HL-60 (cell line): ENCODE data around the gene SH3BP4.

Experiments used
- CTCF ChIP-seq: IDR thresholded peaks from one replicate; pipeline ENCODE4 v1.5.1; 2011; ENCODE audit warnings: low read length, control low read depth, inconsistent platforms; ENCODE audit not compliant: insufficient read depth
- REST ChIP-seq: IDR thresholded peaks from 2 replicates; pipeline ENCODE4 v1.6.1; 2012; ENCODE audit warnings: low read depth; ENCODE audit not compliant: insufficient replicate concordance

- TF ChIP-seq CTCF (no peak), REST (no peak)
Observed at GRCh38 chr2:234919711-234920110, 32.1 kb upstream of the SH3BP4 start.
